ENCODE data around the gene CPO.

Gene CPO

DNA sequence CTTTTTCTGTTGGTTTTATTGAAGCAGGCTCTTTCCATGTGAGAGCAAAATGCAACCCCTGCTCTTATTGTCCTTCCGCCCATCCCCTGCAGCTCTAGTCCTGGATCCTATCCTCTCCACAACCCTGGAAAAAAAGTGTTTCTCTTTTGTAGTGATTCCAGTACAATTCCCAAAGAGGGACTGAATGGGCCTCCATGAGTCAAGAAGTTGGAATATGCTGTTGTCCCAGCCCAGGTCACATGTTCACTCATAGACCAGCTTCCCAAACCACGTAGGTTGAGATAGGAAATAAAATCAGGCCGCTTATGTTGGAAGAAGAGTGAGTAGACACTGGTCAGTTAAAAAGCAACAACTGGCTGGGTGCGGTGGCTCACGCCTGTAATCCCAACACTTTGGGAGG lies 39.4 kb downstream of the CPO start:
- FAIRE-seq, result no peak

DNA sequence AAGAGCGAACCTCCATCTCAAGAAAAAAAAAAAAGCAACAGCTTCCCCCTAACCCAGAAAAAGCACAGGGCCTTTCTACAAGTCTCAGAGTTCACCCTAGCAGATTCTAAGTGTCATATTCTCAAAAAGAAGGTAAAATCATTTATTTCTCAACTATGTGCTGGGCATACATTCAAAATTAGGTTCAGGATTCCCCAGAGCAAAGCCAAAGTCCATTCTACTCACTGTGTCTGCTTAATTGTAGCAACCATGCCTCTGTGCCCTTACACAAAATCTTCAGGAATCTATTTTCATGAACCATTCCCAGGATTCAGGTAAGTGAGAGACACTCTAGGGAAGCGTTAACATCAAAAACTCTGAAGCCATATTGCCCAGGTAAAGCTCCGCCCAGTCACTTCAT lies 40.0 kb downstream of the CPO start:
- FAIRE-seq, result no peak

DNA sequence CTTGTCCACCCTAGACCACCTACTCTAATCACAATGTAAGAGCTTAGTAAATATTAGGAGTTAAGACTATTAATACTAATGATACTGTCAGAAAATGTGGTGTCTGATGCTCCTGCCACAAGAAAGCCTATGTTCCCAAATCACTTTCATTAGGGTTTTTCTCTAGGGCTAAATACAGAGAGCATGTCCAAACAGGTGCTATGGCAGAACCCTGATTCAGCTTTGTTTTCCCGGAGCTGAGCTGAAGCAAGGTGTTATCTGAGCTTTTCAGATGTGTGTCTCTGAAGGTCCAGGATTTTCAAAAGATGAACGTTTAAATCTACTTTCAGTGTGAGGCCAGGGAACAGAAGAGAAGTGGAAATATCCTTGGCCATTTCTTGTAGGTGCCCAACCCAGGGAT lies 40.6 kb downstream of the CPO start:
- FAIRE-seq, result no peak

DNA sequence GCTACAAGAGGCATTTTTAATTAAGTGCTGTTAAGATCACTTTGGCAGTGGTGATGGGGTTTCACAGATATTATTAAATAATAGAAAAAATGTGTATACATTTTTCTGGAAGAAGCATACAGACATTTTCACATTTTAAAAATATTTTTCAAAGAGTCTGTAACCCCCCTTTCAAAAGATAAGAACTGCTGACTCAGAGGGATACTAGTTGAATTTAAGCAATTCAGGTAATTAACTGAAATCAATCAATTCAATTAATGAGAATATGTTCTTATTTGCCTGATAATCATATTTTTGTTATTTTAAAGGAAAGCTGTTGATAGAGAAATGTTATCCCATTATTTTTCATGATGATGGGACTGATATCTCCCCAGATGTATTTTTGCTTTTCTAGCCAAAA lies 41.1 kb downstream of the CPO start:
- no peak for FAIRE-seq

DNA sequence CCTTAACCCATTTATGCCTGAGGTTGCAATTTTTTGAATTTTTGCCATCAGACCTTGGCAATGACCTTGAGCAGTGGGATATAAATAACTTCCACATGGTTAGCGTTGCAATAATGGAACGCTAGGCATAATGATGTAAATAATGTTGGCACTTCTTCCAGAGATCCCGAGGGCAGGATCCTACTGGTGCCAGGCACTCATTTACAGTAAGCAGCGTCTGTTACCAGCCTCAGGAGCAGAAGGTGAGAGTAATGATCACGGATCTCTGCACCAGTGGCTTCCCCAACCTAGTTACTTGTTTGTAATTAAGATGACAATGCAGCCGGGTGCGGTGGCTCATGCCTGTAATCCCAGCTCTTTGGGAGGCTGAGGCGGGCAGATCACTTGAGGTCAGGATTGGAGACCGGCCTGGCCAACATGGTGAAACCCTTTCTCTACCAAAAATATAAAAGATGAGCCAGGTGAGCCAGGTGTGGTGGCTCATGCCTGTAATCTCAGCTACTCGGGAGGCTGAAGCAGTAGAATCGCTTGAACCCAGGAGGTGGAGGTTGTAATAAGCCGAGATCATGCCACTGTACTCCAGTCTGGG lies 41.9 kb downstream of the CPO start:
- no peak for FAIRE-seq

DNA sequence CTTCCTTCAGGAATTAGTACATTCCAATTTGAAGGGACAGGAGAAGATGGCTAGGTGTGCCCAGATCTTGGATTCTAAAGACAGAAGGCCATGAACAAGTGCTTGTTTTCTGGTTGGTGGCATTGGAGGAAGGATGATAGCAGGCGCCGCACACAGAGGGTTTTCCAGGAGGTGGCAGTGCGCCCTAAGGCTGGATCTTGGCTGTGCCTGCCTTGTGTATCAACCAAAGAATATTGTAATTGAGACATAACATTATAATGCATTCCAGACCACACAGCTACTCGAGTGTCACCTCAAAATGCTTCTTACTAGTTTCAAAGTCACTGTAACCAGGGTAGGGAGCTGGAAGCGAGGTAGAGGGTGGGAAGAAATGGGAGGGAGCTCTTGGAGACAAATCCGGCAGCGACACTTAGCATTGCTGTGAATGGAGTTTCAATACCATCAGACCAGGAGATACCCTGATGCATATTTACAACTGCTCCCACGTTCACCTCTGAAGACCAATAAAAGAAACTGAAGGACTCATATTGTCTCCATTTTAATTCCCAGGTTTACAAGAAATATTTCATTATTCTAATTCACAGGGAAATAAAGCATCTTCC lies 42.5 kb downstream of the CPO start:
- FAIRE-seq, result no peak

DNA sequence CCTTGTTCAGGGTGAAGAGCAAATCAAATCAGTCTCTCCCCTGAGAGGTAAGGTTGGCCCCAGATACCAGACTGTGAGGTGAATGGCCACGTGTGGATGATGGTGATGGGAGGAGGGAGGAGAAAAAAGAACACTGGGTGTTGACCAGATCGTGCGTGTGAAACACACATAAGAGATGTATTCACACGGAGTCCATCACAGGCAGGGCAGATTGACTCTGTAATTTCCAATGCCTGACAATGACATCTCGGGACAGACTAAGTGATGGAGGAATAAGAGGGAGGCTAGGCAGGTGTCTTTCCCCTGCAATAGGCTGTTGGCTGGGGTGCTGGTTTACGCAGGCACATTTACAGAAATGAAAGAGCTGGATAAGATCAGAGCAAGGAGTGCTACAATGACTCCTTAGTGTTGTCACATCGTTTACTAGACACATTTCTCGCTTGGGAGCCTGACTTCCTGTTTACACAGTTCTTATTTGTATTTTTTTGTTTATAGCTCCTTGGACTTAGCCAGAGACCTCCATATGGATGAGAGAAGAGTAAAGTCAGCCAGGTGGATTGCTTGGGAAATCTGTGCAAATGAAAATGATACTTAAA lies 43.1 kb downstream of the CPO start:
- FAIRE-seq, result no peak

DNA sequence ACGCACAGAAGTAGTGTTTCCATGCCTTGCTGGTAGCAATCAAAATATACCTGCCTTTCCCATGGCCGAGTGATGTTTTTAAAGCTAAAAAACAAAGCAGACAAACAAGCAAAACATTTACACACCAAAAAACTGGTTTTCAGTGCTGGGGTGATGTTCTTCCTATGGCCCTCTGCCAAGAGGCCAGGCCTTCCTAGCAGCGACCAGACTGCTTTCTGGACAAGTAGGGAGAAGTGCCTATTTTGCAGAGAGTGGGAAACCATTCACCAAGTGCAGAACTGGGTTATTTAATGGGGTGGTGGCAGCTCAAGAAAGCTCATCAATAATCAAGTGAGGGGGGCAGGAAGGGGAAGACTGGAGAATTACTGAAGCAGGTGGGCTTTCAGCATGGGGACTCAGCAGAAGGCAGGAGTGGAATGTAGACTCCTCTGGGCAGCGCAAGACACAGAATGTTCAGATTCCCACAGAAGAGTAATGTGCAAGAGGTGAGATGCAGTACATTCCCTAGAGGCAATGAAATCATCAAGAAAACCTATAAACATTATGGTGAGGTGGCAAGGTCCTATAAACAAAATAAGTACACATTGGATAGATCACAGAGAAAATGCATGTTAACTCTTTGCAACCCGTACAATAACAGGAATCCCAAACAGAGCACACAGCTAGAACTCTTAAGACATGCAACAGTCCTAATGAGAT lies 44.0 kb downstream of the CPO start:
- no peak for FAIRE-seq

DNA sequence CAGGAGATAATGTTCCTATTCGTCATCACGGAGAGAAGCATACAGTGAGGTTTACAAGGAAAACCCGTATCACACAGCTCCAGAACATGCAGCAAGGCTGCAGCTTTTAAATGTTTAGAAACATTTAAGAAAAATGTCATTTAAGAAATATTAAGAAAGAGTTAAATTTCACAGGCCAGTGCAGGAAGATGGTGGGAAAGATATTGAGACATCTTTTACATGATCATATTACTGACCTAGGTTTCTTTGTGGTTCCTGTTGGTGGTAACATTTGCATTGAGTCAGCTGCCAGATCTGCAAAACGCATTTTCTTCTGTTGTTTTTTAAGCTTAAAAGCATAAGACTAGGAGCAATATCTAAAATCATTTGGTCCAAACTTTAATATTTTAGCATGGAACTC lies 44.9 kb downstream of the CPO start:
- FAIRE-seq, result no peak

DNA sequence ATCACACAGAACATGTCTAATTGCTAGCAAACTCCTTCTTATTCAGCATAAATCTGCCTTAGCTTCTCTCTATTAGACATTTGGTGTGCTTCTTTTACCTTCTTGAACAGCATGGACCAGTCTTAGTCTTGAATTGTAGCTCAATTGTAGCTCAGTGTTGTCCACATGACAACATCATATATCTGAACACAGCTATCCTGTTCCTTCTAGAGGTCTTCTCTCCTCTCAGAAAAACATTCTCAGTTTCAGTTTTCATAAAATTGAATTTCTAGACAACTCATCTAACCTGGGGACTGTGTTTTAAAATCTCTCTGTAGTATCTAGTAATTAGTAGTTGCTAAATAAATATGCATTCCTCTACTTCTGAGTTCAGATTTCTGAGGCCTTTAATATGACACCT lies 47.6 kb downstream of the CPO start:
- FAIRE-seq, result no peak

DNA sequence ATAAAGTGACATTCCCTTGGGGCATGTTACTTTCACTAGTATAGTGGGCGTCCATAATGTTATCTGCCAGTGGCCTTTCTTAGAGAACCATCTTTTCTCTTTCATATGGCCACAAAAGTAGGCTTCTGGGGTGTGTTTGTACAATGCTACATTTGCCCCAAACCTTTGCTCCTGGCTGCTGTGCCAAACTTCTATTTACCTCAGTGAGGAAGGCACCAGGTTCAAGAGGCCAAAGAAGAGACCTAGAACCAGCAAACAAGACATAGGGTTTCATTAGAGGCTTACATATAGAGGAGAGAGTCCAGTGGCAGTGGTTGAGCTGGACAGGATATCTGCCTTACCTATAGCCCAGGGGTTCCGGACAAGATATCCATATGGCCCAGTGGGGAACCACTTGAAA lies 48.5 kb downstream of the CPO start:
- no peak for FAIRE-seq

DNA sequence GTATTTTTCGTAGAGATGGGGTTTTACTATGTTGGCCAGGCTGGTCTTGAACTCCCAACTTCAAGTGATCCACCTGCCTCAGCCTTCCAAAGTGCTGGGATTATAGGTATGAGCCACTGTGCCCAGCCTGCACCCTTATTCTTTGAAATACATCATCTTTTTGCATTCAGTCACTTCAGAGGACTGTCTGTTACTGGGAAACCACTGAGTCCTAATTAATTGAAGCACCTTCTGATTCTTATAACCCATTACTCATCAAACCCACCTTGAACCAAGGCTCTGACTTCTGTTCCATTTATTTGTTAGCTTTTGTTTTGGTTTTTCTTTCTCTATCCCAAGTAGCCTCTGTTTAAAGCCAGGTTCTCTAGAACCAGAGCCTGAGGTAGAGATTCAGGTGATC lies 49.6 kb downstream of the CPO start:
- FAIRE-seq, result no peak

DNA sequence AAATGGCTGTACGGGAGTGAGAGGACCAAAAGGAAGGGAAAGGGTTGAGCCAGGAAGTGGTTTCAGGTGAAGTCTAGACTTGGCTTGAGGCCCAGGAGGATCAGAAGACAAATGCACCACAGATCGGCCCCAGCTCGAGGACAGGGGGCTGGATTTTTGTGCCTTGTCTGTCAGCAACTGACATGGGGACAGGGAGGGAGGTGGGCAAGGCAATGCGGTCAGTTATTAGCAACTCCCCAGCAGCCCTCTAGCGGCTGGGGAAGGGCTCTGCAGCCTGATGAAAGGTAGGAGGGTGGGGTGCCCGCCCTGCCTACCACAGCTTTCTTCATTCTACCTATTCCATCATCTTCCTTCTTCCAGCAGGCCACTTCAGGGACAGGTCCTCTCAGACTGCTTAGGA lies 50.0 kb downstream of the CPO start:
- no peak for FAIRE-seq

DNA sequence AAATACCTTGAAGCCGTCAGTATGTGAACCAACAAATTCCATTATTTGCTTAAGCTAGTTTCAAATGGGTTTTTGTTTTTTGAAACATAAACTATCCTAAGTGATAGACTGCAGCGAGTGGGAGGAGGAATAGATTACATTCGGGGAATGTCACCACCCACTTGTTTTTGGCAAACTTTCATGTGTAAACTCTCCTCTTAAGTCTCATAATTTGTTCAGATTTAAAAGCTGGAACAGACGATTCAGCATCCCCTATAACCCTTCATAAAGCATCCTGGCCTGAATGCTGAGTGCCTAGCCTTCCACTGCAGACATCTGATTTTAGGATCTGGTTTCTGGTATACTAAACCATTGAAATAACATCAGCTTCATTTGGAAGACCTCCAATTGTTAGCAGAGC lies 51.0 kb downstream of the CPO start:
- FAIRE-seq, result no peak

DNA sequence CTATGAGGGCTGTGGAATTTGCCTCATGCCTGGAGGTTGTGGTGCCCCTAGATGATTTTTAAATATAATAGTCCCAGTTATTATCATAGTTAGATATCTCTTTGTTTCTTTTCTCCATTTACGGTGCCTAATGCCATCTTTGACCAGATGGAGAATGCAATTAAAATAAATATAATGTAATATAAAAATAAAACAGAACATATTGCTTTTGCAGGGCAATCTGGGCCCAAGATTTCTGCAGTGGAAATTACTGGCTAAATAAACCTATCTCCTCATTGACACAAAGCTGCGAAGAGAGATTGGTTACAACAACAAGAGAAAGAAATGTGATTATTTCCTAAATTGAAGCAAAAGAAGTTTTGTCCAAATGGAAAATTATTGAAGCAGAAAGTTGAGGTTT lies 51.8 kb downstream of the CPO start:
- no peak for FAIRE-seq

DNA sequence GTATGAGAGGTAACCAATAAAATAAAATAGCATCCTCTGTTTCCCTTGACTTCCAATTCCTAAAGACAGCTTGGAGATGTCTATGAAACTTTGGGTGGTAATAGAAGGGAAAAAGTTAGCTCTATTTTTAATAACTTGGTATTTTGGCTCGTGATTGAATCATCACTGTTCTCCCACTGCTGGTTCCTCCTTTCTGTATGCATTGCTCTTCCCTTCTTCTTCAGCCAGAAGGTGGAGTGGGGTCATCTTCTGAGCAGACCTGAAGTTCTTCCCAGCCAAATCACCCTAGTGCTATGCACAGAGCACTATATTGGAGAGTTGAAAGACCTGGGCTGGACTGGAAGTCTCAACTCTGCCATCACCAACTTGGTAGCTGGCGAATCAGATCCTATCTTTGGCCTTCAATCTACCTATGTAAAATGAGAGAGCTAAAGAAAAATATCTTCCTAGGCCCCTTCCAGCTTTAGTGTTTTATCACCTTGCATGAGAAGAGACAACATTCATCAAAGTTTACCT lies 54.1 kb downstream of the CPO start:
- no peak for FAIRE-seq

DNA sequence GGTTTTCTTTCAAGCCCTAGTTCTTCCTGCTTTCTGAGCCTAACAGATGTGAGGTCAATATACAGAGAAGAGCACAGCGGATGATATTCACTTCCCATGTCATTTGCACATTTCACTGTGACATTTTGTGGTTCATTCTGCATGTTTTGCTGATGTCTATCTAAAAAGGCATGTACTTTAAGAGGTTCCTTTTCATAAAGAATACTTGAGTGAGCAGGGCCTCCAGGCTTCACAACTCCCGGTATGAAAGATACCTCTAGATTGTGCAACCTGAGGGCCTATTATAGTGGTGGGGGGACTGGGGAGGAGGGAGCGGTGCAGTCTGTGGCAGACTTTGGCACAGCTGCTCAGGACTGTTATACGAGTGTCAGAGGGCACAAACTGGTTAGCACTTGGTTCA lies 54.6 kb downstream of the CPO start:
- no peak for FAIRE-seq

DNA sequence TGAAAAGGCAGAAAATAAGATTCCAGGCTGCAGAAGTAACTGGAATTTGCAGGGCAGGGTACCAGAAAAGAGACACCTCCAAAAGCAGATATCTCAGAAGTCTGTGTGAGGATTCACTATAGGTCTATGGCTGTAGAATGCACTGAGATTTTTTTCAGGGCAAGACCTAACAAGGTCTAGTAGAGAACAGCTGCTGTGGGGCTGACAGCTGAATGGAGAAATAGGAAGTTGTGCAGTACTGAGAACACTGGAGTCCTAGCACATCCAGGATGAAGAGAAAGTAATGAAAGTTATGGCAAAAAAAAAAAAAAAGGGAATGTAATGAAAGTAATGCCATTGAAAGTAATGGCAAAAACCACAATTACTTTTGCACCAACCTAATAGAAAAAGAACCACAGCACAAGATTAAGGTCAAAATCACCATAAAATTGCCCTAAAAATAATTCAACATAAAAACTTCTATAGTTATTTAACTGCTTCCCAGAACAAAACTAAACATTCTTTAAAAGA lies 57.3 kb downstream of the CPO start:
- no peak for FAIRE-seq

DNA sequence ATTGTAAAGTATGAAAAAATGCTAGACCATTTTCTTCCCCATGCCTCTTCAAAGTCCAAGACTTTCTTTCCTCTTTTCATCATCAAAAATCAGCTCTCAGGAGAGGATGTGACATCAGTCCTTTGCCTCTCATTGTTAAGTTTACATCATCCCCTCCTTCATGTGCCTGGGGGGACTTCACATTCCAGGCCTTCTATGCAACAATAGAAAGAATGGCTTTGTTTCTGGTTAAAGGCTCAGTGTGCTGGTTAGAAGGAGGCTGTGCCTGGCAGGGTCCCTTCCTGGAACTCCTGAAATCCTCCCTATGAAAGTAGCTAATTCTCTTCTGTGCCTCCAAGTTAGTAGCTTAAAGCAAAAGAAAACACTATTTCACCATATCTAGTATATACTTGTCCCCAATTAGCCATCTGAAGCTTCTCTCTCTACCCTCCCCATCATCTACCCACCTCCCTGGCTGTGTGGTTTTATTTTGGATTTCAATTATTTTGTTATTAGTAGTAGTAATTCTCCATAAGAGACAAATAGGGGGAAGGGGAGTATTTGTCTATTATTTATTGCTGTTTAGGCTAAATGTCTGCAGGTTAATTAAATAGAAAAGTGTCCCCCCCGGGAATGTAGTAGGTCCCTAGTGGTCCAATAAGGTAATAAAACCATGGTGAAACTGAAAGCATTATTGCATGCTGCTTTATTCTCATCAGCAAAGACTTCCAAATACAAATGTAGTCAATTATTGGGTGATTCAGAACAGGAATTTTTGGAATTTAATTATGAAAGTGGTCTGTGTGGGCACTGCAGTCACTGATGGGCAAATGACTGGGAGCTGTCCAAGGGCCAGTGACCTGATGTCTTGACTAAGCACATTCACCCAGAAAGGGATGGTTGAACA lies 69.0 kb downstream of the CPO start:
- FAIRE-seq, result no peak

DNA sequence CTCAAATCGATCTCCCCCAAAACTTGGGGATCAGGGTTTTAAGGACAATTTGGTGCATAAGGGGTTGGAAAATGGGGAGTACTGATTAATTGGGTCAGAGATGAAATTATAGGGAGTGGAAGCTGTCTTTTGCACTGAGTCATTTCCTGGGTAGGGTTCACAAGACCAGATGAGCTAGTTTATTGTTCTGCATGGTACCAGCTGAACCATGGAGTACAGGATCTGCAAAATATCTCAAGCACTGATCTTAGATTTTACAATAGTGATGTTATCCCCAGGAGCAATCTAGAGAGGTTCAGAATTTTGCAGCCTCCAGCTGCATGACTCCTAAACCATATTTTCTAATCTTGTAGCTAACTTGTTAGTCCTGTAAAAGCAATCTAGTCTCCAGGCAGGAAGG lies 73.1 kb downstream of the CPO start:
- FAIRE-seq, result no peak

DNA sequence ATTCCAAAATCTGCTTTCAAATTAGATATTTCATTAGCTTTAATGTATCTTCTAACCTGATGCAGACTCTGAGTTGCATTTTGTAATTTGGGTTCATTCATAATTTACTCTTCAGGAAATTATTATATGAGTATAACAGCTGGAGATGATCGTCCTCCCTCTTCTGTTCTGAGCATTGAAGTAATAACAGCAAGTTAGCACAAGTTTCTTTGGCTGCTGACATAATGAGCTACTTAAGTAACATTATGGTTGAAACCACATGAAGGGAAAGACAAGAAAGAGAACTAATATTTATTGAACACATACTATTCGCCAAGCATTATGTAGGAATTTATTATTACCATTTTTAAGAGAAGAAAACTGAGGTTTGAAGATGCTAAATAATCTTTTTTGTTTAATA lies 75.1 kb downstream of the CPO start:
- FAIRE-seq, result no peak

DNA sequence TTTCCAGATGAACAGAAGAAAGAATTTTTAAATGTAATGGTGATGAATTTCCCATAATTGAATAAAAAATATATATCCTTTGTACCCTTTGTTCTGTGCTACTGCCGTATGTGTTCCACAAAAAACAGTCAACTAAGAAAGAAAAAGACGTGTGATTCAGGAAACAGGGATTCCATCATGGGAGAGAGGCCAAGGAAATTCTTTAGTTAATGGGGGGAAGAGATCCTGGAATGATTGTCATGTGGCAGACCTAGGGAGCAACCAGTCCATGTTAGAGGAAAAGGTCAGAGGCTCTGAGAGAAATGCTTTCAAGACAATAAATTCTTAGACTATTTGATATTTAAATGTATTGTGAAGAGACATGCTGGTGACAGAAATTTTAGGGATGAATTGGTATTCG lies 76.6 kb downstream of the CPO start:
- FAIRE-seq, result no peak

All from colon (tissue), 2 donors.